Vagina (tissue), 2 donors: ENCODE measurements around the gene FGF18. TPM values are rescaled to one million over a fixed set of nuclear protein-coding genes. Genes with fewer than 3 reads are reported as not detected.

Source experiments
- DNase-seq, 2 donors: peaks; one replicate each; pipeline ENCODE4 v3.0.0-alpha.2; 2017; ENCODE audit errors: extremely low spot score in 2 of 2
- H3K27ac ChIP-seq: fragments of 200-600 bp; sonication (generic); one replicate; pipeline ENCODE4 v1.5.1; 2019
- H3K27me3 ChIP-seq: fragments of 200-600 bp; sonication (generic); one replicate; pipeline ENCODE4 v1.5.1; 2019
- H3K36me3 ChIP-seq, 2 donors: fragments of 200-600 bp; sonication (generic); one replicate each; pipeline ENCODE4 v1.5.1; 2017 to 2019
- H3K4me1 ChIP-seq: fragments of 200-600 bp; sonication (generic); one replicate; pipeline ENCODE4 v1.5.1; 2019
- H3K4me3 ChIP-seq, 2 donors: fragments of 200-600 bp; sonication (generic); 1 replicate in 1 of 2; 2 replicates in 1 of 2; pipeline ENCODE4 v1.5.1; 2016 to 2019
- H3K9me3 ChIP-seq: fragments of 200-600 bp; sonication (generic); one replicate; pipeline ENCODE4 v1.5.1; 2019
- POLR2A ChIP-seq, 2 donors: fragments of 450-650 bp; IDR thresholded peaks; one replicate each; pipeline ENCODE4 v1.6.1; 2017; ENCODE audit warnings: antibody characterized with exemption in 2 of 2, mild to moderate bottlenecking in 2 of 2, moderate library complexity in 2 of 2
- POLR2AphosphoS5 ChIP-seq, 2 donors: sonication (generic); formaldehyde crosslinking; IDR thresholded peaks; one replicate each; pipeline ENCODE4 v1.9.0; 2017; ENCODE audit warnings: antibody characterized with exemption in 2 of 2, mild to moderate bottlenecking in 2 of 2, low read depth in 1 of 2; ENCODE audit not compliant: insufficient read depth in 1 of 2
- intact Hi-C: fragments of 100-400 bp; cut with DNase I; formaldehyde crosslinking; loops from one replicate; pipeline ENCODE4 v1.15.1; 2023
- total RNA-seq: library from RNA; depleted of rRNA; stranded (reverse); fragments of >200 nt; gene quantifications from one replicate; pipeline ENCODE4 v1.2.3, GENCODE V29; 2016
- TF ChIP-seq, protein P1 (sequence below), 3 experiments: fragments of 450-650 bp in 2 of 3; fragments of 200-600 bp in 1 of 3; sonication (generic) in 1 of 3; IDR thresholded peaks; one replicate each; pipeline ENCODE4 v1.5.1; 2017 to 2019; ENCODE audit warnings: antibody characterized with exemption in 3 of 3, mild to moderate bottlenecking in 2 of 3, moderate library complexity in 2 of 3

FGF18 gene
- total RNA-seq, 1 donor from 2014 or later: 1.7 TPM

DNA sequence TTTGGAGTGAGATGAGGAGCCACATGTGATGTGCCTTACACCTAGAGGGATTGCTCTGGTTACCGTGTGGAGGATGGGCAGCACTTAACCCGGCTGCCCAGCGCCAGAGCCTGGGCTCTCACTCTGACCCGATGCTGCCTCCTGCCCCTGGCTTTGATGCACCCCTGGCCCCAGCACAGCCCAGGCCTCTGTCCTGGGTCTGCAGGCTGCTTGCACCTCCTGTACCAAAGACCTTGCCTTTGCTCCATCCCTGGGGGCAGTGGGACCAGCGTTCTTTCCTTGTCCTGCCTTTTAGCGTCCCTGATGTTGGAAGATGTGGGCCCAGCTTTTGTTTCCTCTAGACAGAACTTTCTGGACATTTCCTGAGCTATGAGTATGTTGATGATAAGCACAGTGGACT, 40.4 kb downstream of the FGF18 start:
- no peaks in the 10 kb centered on the region for H3K27me3 ChIP-seq
- H3K36me3 ChIP-seq: no peaks in the 10 kb centered on the region
- intact Hi-C loops: no loop called here
- DNase-seq: no peak
- no peak overlapping the region for H3K27ac ChIP-seq
- no peaks in the 10 kb centered on the region for H3K9me3 ChIP-seq
- H3K4me3 ChIP-seq: no peak overlapping the region
- no peaks in the 10 kb centered on the region for H3K4me1 ChIP-seq
- TF ChIP-seq POLR2AphosphoS5 (IDR thresholded peaks at IDR 0.05; ENCODE audit: insufficient read depth in 1 of 2, low read depth in 1 of 2): no peak
- TF ChIP-seq, protein P1, sequence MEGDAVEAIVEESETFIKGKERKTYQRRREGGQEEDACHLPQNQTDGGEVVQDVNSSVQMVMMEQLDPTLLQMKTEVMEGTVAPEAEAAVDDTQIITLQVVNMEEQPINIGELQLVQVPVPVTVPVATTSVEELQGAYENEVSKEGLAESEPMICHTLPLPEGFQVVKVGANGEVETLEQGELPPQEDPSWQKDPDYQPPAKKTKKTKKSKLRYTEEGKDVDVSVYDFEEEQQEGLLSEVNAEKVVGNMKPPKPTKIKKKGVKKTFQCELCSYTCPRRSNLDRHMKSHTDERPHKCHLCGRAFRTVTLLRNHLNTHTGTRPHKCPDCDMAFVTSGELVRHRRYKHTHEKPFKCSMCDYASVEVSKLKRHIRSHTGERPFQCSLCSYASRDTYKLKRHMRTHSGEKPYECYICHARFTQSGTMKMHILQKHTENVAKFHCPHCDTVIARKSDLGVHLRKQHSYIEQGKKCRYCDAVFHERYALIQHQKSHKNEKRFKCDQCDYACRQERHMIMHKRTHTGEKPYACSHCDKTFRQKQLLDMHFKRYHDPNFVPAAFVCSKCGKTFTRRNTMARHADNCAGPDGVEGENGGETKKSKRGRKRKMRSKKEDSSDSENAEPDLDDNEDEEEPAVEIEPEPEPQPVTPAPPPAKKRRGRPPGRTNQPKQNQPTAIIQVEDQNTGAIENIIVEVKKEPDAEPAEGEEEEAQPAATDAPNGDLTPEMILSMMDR (IDR thresholded peaks at IDR 0.05): no peak
- no peak for TF ChIP-seq POLR2A (IDR thresholded peaks at IDR 0.05)

DNA sequence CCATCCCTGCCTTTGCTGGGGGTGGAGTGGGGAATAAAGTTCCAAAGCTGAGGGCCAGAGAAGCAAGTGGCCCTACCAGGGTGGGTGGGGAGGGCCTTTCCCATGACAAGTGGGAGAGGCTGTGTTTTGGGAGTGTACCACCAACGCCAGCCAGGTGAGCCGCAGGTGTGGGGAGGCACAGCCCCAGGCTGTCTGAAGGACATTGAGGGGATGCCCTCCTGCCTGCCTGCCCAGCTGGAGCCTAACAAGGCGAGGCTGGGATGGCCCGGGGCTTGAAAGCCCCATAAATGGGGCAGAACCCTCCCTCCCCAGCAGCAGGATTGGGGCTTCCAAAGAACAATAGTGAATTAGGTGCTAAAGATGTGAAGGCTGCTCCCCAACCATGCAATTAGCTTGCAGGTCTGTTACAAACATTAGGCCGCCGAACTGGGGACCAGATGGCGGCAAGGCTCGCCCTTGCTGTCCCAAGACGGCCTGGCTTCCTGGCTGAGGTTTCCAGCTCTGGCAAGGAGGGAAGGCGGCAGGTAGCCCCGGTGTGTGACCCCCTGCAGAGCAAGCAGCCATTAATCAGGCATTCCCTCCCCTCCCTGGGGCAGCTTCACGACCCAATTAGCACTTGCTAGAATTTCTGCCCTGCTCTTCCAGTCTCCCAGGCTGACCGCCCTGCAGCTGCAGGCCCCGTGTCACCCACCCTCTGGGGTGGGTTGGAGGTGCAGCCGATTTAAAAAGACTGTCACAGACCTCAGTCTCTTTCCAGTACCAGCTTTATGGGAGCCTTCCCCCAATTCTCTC, 42.9 kb downstream of the FGF18 start:
- Histone ChIP-seq H3K4me3 (no peak overlapping the region), H3K9me3 (no peaks in the 10 kb centered on the region), H3K4me1 (no peaks in the 10 kb centered on the region), H3K27ac (no peak overlapping the region), H3K36me3 (no peaks in the 10 kb centered on the region), H3K27me3 (no peaks in the 10 kb centered on the region)
- TF ChIP-seq, protein P1 (IDR thresholded peaks at IDR 0.05): no peak
- no peak for TF ChIP-seq POLR2AphosphoS5 (IDR thresholded peaks at IDR 0.05; ENCODE audit: insufficient read depth in 1 of 2, low read depth in 1 of 2)
- no peak for TF ChIP-seq POLR2A (IDR thresholded peaks at IDR 0.05)
- no peak for DNase-seq
- intact Hi-C loops: no loop called here

DNA sequence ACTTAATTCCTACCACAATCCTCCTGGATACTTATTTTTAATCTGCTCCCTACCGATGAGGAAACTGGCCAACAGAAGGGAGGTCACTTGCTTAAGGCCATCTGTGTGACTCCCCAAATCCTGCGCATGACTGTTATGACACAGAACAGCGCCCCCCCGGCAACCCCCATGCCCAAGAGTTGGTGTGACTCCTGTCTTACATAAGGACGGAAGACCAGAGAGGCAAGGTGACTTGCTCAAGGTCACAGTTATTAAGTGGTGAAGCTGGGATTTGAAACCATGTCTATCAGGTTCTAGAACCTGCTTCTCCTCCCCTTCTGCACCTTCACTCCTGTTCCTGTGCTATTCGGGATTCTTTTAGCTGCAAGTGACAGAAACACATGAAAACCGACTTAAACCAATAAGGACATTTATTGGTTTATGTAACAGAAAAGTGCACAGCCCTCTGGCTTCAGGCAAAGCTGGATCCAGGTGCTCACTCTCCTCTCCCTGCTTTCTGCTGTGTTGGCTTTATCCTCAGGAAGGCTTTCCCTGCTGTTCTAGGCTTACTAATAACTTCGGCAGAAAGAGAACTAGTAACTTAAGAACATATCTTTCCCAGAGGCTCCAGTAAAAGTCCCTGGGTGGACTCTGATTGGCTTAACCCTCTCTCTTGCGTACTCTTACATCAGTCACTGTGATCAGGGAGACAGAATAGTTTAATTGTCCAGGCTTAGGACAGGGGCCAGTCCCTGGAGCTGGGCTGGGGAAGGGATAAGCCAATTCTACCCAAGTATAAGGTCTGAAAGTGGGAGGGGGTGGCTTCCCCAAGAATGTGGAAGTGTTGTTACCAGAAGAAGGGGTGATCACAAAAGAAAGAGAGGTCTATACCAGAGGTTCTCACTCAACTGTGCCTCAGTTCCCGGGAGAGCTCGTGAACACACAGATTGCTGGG, 43.7 kb downstream of the FGF18 start:
- Histone ChIP-seq H3K36me3 (no peaks in the 10 kb centered on the region), H3K4me3 (no peak overlapping the region), H3K9me3 (no peaks in the 10 kb centered on the region), H3K27me3 (no peaks in the 10 kb centered on the region), H3K27ac (no peak overlapping the region), H3K4me1 (no peaks in the 10 kb centered on the region)
- no peak for TF ChIP-seq POLR2AphosphoS5 (IDR thresholded peaks at IDR 0.05; ENCODE audit: insufficient read depth in 1 of 2, low read depth in 1 of 2)
- intact Hi-C loops: no loop called here
- DNase-seq: no peak

DNA sequence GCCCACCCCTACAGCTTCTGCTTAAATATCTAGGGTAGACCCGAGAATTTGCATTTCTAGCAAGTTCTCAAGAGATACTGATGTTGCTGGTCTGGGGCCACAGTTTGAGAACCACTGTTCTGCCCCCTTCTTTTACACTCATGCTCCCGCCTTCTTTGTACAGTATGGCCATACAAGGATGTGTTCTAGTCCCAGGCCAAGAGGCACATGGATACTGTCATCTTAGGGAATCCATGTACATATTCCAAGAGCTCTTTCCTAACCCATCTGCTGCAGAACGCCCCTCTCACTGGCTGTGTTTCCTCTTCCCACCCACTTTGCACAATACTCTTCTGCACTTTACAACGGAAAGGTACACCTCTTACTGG, 44.4 kb downstream of the FGF18 start:
- H3K27me3 ChIP-seq: no peaks in the 10 kb centered on the region
- H3K36me3 ChIP-seq: no peaks in the 10 kb centered on the region
- DNase-seq: no peak
- TF ChIP-seq POLR2AphosphoS5 (IDR thresholded peaks at IDR 0.05; ENCODE audit: insufficient read depth in 1 of 2, low read depth in 1 of 2) (no peak), POLR2A (IDR thresholded peaks at IDR 0.05) (no peak)
- TF ChIP-seq, protein P1 (IDR thresholded peaks at IDR 0.05): no peak
- intact Hi-C loops: no loop called here
- H3K4me1 ChIP-seq: no peaks in the 10 kb centered on the region
- no peaks in the 10 kb centered on the region for H3K9me3 ChIP-seq
- no peak overlapping the region for H3K27ac ChIP-seq
- no peak overlapping the region for H3K4me3 ChIP-seq

DNA sequence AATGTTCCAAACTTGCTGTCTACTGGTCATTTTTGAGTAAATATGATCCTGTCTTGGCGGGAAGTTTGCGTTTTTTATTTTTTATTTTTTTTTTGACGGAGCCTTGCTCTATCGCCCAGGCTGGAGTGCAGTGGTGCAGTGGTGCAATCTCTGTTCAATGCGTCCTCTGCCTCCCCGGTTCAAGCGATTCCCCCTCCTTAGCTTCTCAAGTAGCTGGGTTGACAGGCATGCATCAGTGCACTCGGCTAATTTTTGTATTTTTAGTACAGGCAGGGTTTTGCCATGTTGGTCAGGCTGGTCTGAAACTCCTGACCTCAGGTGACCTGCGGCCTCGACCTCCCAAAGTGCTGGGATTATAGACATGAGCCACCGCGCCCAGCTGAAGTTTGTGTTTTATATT, 45.4 kb downstream of the FGF18 start:
- no peak overlapping the region for H3K27ac ChIP-seq
- H3K4me1 ChIP-seq: no peaks in the 10 kb centered on the region
- H3K9me3 ChIP-seq: no peaks in the 10 kb centered on the region
- no peak for DNase-seq
- intact Hi-C loops: no loop called here
- no peaks in the 10 kb centered on the region for H3K27me3 ChIP-seq
- TF ChIP-seq, protein P1 (IDR thresholded peaks at IDR 0.05): no peak
- TF ChIP-seq POLR2A (IDR thresholded peaks at IDR 0.05) (no peak), POLR2AphosphoS5 (IDR thresholded peaks at IDR 0.05; ENCODE audit: insufficient read depth in 1 of 2, low read depth in 1 of 2) (no peak)
- no peak overlapping the region for H3K4me3 ChIP-seq
- no peaks in the 10 kb centered on the region for H3K36me3 ChIP-seq
